HG02884 (cell line): ENCODE data around the gene KCNJ2.

Source experiments
- ATAC-seq: cut with Tn5 transposase; IDR thresholded peaks from one replicate; pipeline ENCODE4 v1.9.1; 2021; ENCODE audit warnings: mild to moderate bottlenecking, moderate library complexity; ENCODE audit not compliant: unreplicated experiment

KCNJ2 gene

DNA sequence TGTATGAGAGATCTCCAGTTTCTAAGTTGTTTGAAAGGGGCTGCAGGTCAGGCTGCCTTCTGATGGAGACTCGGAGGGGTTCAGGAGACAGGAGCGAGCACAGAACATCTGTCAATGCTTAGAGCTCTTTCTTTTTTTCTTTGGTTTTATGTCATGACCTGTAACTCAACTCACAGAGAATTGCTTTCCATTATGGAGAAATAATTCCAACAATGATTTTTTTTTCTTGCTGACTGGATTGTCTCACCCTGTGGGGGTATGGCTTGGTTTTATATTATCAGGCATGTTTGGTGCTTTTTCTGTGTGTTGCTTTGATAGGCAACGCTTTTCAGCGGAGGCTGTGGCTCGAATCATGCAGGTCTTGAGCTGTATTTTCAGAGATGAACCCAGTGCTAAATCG lies 10.7 kb upstream of the KCNJ2 start:
- ATAC-seq = no peak

DNA sequence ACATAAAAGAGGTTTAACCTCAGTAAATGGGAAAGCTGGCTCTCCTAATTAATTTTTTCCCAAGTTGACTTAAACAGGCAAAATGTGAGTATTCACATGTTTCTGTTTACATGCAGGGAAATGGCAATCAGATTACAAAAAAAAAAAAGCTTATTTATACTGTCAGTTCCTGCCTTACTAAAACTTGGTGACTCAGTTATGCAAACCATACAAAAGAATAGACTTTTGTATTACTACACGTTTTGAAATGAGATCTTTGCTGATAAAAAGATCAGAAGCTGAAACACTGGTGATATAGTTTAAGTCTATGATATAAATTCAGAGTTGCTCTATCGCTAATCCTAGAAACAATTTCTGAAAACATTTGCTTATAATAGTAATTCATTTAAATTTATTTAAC lies 9.4 kb upstream of the KCNJ2 start:
- no peak for ATAC-seq

DNA sequence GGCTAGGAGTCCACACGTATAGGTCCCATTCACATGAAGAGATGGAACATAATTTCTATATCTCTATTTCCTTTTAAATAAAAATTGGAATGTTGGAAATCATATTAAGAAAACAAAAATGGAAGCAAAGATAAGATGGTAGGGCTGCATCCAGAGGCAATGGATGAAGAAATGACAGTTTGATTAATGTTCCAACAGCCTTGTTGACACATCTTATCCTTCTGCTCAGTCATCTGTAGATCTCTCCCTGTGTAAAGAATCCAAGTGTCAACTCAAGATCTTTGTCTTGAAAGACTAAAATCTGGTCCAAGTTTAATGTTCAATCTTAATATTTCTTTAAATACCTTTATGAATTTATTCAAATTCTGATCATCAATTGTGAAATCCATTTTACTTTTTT lies 7.8 kb upstream of the KCNJ2 start:
- no peak for ATAC-seq

DNA sequence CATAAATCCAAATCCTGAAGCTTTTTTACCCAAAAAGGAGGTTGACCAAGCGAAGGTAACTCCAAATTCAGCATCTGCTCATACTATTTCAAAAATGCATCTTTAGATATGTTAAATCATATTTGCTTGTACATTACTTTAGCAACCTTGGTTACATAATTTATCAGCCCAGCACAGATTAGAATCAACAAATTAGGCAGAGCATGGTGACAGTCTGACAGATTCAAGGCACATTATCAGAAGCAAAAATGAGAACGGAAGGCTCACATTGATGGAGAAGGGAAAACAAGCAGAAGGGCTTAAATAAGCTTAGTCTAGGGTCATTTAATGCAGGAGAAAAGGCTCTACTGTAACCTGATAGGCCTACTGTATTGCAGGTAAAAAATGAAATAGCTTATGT lies 3.9 kb upstream of the KCNJ2 start:
- ATAC-seq = no peak

DNA sequence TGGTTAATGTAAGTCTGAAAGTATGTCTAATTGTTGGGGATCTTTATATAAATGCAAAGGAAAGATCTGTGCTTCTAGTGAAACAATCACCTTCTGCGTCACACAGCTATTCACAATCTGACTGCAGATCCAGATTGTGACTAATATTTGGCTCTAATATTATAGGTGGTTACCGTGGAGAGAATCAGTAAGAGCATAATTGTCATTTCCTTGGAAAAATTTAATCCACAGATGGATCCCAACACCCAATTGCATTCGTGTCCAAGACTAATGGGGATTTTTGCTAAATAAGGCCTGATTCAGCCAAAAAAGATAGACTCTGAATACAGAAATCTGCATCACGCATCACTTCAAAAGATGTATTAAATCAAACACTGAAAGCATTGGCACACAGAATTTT lies 2.7 kb upstream of the KCNJ2 start:
- ATAC-seq = no peak

DNA sequence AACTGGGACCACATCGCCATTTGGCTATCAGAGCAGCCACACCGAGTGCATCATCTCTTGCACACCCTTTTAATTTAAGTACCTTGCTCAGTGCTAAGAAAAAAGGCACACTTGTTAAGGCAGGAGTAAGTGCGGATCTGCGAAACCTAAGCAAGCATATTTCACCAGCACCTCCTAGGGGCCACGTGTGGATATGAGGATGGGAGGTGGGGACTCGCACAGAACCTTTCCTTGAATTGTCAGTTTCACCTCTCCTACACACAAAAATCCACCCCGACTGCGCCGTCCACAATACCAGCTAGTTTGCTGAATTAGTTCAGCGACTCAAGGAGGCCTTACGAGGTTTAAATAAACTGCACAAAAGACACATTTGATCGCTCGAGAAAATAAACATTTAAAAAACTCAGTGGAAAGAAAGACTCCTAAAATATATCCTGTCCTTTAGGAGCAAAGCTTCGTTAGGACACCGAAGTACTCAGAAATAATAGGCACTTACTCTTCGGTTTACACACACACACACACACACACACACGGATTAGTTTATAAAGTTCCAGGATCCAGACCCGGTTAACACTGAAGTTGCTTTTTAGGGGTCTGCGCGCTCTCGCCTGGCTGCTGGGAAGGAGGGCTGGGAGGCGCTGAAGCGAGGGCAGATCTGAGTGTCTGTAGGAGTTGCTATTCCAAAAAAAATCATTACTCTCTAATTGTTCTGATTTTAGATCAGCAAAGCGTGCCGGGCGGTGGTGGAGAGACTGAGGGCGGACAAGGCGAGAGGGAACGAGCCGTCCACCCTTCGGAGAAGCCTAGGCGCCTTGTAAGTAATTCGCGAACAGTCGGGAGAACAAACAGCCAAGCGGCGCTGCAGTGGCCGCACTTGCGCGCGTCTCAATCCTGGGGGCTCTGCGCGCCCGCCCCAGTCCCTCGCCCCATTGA lies 1.0 kb upstream of the KCNJ2 start:
- no peak for ATAC-seq

DNA sequence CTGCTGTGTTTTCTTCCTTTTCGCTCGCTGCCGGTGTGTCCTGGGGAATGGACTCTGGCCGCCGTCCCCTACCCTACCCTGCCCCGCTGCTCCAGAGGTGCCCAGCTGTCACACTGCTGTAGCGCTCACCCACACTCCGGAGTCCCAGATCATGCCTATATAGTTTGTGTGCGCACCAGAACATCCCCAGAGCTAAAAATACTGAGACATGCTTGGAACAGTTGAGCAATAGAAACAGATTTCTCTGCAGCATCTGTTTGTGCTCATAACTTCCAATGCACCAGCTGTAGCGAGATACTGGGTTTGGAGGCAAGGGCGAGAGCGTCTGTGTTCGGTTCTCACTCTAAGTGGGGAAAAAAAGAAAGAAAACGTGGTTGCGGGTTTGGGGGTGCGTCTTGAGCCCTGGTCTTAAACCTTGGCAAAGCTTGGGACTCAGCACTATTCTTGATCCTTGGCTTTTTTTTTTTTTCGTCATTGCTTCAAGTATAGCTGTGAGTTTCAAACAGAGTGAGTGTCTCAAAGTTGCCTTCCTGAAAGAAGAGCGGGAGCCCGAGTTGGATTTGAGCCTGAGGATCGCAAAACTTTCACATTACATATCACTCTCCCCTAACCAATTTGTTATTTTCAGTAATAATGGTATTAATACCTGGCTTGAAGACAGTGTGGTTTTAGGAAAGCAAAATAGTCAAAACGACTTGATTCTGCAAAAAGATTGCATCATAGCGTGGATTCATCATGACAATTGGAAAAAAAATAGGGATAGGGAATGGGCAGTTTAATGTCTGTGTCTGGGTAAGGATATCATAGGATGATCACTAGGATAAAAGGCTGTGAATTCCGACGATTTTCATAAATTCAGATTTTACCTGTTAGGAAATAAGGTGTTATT lies 621 bp downstream of the KCNJ2 start:
- no peak for ATAC-seq

DNA sequence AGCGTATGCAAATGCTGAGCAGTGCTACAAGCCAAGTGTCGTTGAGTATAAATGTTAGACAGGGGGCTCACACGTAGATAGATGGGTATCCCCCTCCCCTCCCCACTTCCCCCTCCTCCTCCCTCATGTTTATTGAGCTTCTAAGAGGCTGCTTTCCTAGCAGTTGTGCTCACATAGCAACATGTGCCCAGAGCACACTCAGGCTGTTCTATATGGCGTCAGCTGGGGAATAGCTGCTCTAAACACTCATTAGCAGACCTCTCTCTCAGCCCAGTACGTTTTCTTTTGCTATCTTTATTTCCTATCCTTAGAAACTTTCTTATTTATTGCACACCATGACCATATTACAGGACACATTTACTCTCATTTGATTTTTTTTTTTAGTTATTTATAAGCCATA lies 1.8 kb downstream of the KCNJ2 start:
- no peak for ATAC-seq

DNA sequence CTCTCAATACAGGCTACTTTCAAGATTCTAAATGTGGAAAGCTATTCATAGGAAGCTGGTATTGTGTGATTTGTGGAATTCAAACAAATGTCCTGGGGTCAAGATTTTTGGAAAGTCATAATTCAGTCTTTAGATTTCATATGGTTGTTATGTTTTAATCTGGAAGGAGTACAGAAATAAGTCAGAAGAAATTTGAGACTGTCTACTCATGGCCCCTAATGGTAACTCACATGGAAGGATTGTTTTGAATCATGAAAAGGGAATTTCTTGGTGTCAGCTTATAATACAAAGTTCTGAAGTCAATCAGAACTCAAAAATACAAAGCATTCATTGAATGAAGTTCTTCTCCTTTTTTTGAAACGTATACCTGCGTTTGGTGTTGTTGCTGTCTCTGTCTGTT lies 3.1 kb downstream of the KCNJ2 start:
- no peak for ATAC-seq

DNA sequence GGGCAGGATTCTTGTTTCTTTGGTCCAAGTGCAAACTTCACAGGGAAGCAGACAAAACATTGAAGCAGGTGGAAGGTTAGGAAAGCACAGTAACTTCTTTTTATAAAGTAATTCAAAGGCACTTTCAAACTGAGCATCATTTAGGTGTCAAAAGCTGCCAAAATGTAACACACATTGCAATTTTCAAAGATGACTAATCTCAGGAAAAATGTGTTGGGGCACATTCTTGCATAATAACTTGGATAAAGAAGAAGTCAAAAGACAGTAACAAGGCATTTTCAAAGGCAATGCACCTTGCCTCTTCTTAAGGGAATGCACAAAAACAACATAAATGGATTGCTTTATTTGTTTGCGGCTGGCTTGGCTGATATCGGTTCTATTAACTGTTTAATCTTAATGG lies 3.6 kb downstream of the KCNJ2 start:
- ATAC-seq = no peak

DNA sequence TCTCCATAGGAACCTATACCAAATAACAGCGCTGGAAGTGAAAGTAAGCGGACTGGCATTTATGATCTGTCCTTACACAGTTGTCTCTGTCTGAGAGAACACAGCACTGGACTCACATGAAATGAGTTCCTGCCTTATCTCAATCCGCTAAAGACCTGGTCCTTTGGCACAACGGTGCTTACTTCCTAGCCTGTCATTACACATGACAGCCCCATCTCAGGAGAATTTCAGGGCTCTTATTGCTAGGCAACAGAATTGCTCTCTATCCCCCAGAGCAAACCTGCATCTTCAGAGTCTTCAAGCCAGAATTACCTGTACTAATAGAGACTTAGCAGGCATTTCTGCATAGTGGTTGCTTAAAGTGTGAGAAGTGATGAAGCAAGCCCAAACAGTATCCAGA lies 4.3 kb downstream of the KCNJ2 start:
- ATAC-seq = no peak

DNA sequence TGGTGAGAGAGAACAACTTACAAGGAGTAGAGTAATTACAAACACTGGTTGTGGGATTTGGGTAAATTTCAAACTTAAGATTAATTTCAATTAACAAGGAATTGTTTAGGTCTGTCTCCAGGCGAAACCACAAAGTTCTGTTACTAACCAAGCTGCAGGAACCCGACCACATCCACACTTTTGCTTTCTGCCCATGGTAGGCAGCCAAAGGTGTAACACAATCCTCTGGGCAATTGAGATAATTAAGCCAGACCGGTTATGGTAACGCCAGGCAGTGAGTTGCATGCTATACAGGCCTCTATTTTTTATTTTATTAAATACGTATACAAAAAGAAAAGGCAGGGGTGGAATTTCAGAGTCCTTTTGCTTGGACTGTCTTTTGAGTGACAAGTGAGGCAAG lies 12.0 kb downstream of the KCNJ2 start:
- no peak for ATAC-seq

DNA sequence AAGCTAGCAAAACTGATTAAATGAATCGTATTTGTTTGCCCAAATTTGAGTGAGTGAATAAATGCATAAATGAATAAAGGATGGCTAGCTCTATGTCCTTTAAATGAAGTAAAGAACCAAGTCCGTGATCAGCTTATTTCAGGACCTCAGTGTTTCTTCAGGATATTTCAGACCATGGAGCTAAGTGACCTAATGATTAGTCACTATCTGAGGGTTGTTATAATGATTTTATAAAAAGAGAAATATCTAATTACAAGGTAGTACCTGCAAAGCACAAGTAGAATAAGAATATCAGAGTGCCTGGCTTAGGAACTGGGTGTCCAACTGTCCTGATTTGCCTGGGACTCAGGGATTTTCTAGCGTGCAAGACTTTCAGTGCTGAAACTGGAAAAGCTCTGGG lies 12.5 kb downstream of the KCNJ2 start:
- ATAC-seq = no peak

DNA sequence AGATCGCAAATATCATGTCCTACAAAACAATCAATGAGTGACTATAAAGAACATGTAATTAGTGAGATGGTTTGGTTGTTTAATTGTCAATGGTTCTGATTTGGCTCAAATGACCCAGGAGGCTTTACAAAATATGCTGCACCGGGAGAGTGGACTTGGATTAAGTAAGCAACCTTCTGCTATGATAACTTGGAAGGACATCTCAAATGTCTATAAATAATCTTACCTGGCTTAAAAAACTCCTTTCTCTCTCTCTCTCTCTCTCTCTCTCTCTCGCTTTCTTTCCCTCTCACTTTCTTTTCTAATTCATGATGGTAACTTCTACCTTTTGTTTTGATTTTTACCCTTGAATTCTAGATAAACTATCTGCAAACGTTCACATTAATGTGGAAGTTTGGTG lies 14.2 kb downstream of the KCNJ2 start:
- ATAC-seq = no peak

DNA sequence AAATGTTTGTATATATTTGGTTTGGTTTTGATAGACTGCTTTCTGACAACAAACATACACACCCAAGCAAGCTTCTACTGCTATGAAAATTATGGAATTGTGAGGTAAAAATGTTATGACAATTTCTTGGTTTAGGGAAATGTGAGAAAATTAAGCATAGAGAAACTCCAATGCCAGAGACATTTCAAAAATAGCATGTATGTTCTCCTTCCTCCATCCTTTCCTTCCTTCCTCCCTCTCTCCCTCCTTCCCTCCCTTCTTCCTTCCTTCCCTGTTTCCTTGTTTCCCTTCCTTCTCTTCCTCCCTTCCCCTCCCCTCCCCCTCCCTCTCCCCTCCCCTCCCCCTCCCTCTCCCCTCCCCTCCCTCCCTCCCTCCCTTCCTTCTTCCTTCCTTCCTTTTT lies 14.9 kb downstream of the KCNJ2 start:
- ATAC-seq = no peak

DNA sequence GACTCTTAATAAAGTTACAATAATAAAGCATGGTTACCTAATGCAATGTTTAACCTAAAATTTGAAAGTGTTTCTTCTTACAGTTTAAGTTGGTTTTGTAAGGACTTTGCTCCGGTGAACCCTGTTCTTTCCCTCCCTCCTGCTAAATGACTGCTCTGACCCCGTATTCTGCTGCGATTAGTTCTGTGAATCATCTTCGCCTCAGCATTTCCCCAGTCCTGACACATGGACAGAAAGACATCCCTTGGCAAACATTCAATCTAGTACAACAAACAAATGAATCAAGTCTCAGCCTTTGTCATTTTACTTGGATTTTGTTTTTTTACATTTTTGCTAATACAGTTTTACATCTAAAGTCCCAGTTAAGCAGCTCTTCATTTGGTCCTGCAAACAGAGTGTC lies 15.4 kb downstream of the KCNJ2 start:
- no peak for ATAC-seq

DNA sequence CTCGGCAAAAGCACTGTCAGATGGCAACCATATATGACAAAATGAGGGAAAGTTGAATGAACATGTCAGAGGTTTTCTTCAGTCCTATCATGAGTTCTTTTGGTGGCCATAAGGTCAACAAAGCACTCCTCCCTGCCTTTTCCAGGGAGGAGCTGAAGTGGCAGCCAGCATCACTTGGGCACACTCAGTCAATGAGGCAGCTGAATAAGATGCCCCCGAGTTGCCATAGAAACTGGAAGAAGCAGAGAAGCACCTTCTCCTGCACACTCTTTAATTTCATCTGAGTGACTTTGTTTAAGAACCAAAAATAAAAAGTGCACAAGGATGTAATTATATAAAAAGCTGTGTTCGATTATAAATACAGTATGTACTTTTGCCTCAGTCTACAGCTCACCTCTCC lies 16.0 kb downstream of the KCNJ2 start:
- ATAC-seq = no peak

DNA sequence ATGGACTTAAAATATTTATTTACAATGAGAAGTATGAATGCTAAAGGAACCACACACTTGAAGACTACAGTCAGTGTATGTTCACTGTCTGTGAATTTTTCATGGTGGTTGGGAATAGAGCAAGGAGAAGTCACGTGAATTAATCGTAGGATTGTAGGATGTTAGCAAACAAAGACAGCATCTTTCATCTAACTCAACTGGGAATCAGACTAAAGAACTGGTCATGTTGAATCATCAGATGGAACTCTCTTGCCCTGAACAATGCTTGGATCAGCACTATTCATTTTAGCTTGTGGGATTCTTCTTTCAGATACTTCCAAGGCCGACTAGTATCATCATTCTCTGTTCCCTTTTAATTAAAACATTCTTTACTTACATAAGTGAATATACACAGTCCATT lies 18.1 kb downstream of the KCNJ2 start:
- ATAC-seq = no peak

DNA sequence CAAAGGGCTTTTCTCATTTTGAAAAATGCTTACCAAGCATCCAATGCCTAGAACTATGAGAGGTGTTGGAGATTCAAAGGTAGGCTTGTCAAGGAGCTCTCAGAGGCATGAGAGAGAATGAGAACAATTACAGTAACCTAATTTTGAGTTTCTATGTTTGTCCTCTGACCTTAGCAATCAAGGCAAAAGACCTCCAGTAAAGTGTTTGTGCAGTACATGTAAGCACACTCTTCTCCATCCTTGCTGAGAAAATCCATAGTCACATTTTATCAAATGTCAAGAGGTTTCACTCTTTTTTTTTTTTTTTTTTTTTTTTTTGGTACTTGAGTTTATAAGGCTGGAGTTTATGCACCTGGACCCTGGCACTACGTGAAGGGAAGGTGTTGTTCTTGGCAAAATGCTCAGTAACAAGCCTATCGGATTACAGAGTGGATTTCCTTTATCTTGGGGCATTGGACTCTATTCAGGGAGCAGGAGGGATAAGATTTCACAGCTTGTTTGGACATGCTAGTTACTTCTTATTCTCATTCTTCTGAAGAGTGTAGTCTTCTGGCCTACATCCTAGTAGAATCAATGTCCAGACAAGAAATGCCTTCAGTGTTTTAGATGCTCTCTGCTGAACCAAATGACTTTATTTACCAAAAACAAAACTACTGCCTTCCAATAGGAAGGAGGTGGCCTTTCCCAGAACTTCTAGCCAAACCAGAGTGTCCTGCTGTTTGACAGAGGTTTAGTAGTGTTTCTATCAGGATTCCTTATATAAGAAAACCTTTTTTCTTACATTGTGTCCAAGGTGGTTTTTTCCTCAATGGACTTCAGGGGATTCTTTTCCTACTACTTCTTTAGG lies 21.9 kb downstream of the KCNJ2 start:
- ATAC-seq = no peak

DNA sequence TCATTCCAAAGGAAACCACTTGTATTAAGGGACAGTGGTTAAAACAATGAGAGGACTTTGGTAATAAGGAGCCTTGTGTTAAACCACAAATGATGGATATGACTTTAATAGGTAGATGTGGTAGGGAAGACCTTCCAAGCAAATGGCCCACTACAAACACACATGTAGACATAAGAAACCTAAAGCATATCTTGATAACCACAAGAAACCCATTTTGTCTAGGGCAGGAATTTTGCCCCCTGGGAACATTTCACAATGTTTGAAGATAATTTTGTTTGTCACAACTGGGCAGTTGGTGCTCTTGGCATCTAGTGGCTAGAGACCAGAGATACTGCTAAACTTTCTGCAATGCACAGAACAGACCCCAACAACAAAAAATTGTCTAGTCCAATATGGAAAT lies 25.8 kb downstream of the KCNJ2 start:
- ATAC-seq = no peak

DNA sequence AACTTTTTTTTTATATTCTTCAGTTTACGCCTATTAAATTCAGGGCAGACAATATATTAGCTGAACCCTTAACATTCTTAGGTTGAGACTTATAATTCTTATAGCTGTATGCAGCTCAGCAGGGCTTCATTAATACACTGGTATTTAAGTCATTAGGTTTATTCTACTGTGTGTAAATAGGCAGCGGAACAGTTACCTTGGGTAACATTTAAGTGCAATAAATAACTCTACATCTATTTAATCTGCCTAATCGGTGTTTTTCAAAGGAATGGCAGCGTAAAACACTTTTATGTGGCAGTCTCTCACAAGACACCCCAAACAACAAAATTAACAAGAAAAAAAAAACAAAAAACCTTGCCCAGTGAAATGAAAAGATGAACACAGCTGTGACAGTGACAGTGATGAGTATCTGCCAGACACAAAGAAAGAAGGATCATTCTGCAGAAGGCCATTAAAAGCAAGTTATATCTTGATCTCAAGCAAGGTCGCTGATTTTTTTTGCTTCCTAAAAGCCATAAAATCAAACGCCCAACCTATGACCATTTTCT lies 32.6 kb downstream of the KCNJ2 start:
- ATAC-seq = no peak
